ENCODE measurements around the gene KRTAP21-1.

- TF ChIP-seq CTCF (IDR thresholded peaks at IDR 0.05; ENCODE audit: low read length) (no peak), EZH2 (IDR thresholded peaks at IDR 0.05; ENCODE audit: borderline replicate concordance, low read length) (no peak)
Measured at GRCh38 chr21:30719401-30719800, 35.8 kb downstream of the KRTAP21-1 start.

Data from OCI-LY1 (cell line).